ENCODE measurements around the gene CLK3. TPM values are rescaled to one million over a fixed set of nuclear protein-coding genes. Genes with fewer than 3 reads are reported as not detected.
A peak's percentile ranks its signal among the peaks of the same experiment; 100 is the strongest.

Gene CLK3
- total and polyA plus RNA-seq, 4 experiments from 2014 or later = 59.1 to 167 (median 128) TPM

GRCh38 chr15:74609938-74610301 lies 5.7 kb upstream of the CLK3 start:
- intact Hi-C loops (cut with micrococcal nuclease) = no loop called here
- no peak overlapping the region for H3K27ac ChIP-seq (ENCODE audit: low read depth, low read length)
- no peak overlapping the region for H3K4me3 ChIP-seq (ENCODE audit: low read length in 2 of 2)
- Mint-ChIP-seq H3K36me3 (peaks cover 0 to 2% of the 10 kb centered on the region in 2 donors), H3K9me3 (no peaks in the 10 kb centered on the region), H3K27ac (no peak overlapping the region), H3K4me3 (no peak overlapping the region), H3K4me1 (peaks cover 0 to 13% (median 5%) of the 10 kb centered on the region in 4 donors), H3K27me3 (no peaks in the 10 kb centered on the region)
- H3K4me1 ChIP-seq (ENCODE audit: insufficient read depth, low read length) = no peaks in the 10 kb centered on the region
- no peaks in the 10 kb centered on the region for H3K36me3 ChIP-seq (ENCODE audit: insufficient read depth, low read length)
- no peak for DNase-seq
- no peaks in the 10 kb centered on the region for H3K27me3 ChIP-seq (ENCODE audit: insufficient read depth, low read length)
- ChIA-PET POLR2A (ENCODE audit: partially characterized antibody) (interaction anchor here (1.9 kb wide), 1 partner anchor 11 kb away, joined by 6 read pairs; no protein-coding TSS in a partner anchor), CTCF (ENCODE audit: partially characterized antibody) (interaction anchor here (1.7 kb wide), 1 partner anchor 12 kb away, joined by 3 read pairs; no protein-coding TSS in a partner anchor)
- H3K9me3 ChIP-seq (ENCODE audit: control insufficient read depth in 1 of 2, low read length in 2 of 2) = no peaks in the 10 kb centered on the region

GRCh38 chr15:74610302-74610951 lies 5.2 kb upstream of the CLK3 start:
- no peak overlapping the region for H3K4me3 Mint-ChIP-seq
- CTCF ChIA-PET (ENCODE audit: partially characterized antibody) = no interaction called here
- DNase-seq = peak in 1 of 5 donors; percentile 8
- POLR2A ChIA-PET (ENCODE audit: partially characterized antibody) = interaction anchor here (0.9 to 1.9 kb wide), 2 partner anchors 9 to 12 kb away, joined by 3 to 6 read pairs; no protein-coding TSS in a partner anchor
- Histone ChIP-seq H3K27ac (ENCODE audit: low read depth, low read length) (no peak overlapping the region), H3K36me3 (ENCODE audit: insufficient read depth, low read length) (no peaks in the 10 kb centered on the region), H3K9me3 (ENCODE audit: control insufficient read depth in 1 of 2, low read length in 2 of 2) (no peaks in the 10 kb centered on the region), H3K4me3 (ENCODE audit: low read length in 2 of 2) (no peak overlapping the region), H3K4me1 (ENCODE audit: insufficient read depth, low read length) (no peaks in the 10 kb centered on the region), H3K27me3 (ENCODE audit: insufficient read depth, low read length) (no peaks in the 10 kb centered on the region)
- H3K27me3 Mint-ChIP-seq = no peaks in the 10 kb centered on the region
- peaks cover 0 to 5% of the 10 kb centered on the region in 2 donors for H3K36me3 Mint-ChIP-seq
- no peak overlapping the region for H3K27ac Mint-ChIP-seq
- intact Hi-C loops (cut with micrococcal nuclease) = no loop called here
- H3K9me3 Mint-ChIP-seq = no peaks in the 10 kb centered on the region
- H3K4me1 Mint-ChIP-seq = peaks cover 0 to 15% (median 5%) of the 10 kb centered on the region in 4 donors

- H3K36me3 Mint-ChIP-seq = peaks cover 0 to 6% of the 10 kb centered on the region in 2 donors
- intact Hi-C loops (cut with micrococcal nuclease) = no loop called here
- Histone ChIP-seq H3K9me3 (ENCODE audit: control insufficient read depth in 1 of 2, low read length in 2 of 2) (no peaks in the 10 kb centered on the region), H3K4me3 (ENCODE audit: low read length in 2 of 2) (no peak overlapping the region), H3K27ac (ENCODE audit: low read depth, low read length) (no peak overlapping the region), H3K36me3 (ENCODE audit: insufficient read depth, low read length) (no peaks in the 10 kb centered on the region), H3K27me3 (ENCODE audit: insufficient read depth, low read length) (no peaks in the 10 kb centered on the region), H3K4me1 (ENCODE audit: insufficient read depth, low read length) (peaks cover 2% of the 10 kb centered on the region)
- H3K27ac Mint-ChIP-seq = no peak overlapping the region
- H3K4me3 Mint-ChIP-seq = no peak overlapping the region
- DNase-seq = no peak
- H3K27me3 Mint-ChIP-seq = no peaks in the 10 kb centered on the region
- ChIA-PET POLR2A (ENCODE audit: partially characterized antibody) (interaction anchor here (0.9 to 1.9 kb wide), 2 partner anchors 10 to 13 kb away, joined by 3 to 6 read pairs; no protein-coding TSS in a partner anchor), CTCF (ENCODE audit: partially characterized antibody) (interaction anchor here (1.5 kb wide), 1 partner anchor 10 kb away, joined by 5 read pairs; no protein-coding TSS in a partner anchor)
- peaks cover 1 to 18% (median 5%) of the 10 kb centered on the region in 4 donors for H3K4me1 Mint-ChIP-seq
- H3K9me3 Mint-ChIP-seq = no peaks in the 10 kb centered on the region
These were observed 4.3 kb upstream of the CLK3 start for GRCh38 chr15:74611341-74611740.

- peak overlapping the region in 1 of 7 donors; percentile 8 for H3K27ac Mint-ChIP-seq
- Histone ChIP-seq H3K27ac (ENCODE audit: low read depth, low read length) (no peak overlapping the region), H3K4me3 (ENCODE audit: low read length in 2 of 2) (no peak overlapping the region), H3K36me3 (ENCODE audit: insufficient read depth, low read length) (no peaks in the 10 kb centered on the region), H3K27me3 (ENCODE audit: insufficient read depth, low read length) (no peaks in the 10 kb centered on the region), H3K9me3 (ENCODE audit: control insufficient read depth in 1 of 2, low read length in 2 of 2) (no peaks in the 10 kb centered on the region), H3K4me1 (ENCODE audit: insufficient read depth, low read length) (peaks cover 7% of the 10 kb centered on the region)
- peaks cover 0 to 11% of the 10 kb centered on the region in 2 donors for H3K36me3 Mint-ChIP-seq
- no peak for DNase-seq
- CTCF ChIA-PET (ENCODE audit: partially characterized antibody) = interaction anchor here (1.5 kb wide), 1 partner anchor 11 kb away, joined by 5 read pairs; no protein-coding TSS in a partner anchor
- POLR2A ChIA-PET (ENCODE audit: partially characterized antibody) = no interaction called here
- no peak overlapping the region for H3K4me3 Mint-ChIP-seq
- intact Hi-C loops (cut with micrococcal nuclease) = no loop called here
- peaks cover 6 to 22% (median 8%) of the 10 kb centered on the region in 4 donors for H3K4me1 Mint-ChIP-seq
- no peaks in the 10 kb centered on the region for H3K9me3 Mint-ChIP-seq
- no peaks in the 10 kb centered on the region for H3K27me3 Mint-ChIP-seq
These were observed 3.8 kb upstream of the CLK3 start for GRCh38 chr15:74611834-74612233.

- no peaks in the 10 kb centered on the region for H3K9me3 Mint-ChIP-seq
- H3K27ac ChIP-seq (ENCODE audit: low read depth, low read length) = no peak overlapping the region
- H3K27me3 ChIP-seq (ENCODE audit: insufficient read depth, low read length) = no peaks in the 10 kb centered on the region
- no peaks in the 10 kb centered on the region for H3K9me3 ChIP-seq (ENCODE audit: control insufficient read depth in 1 of 2, low read length in 2 of 2)
- H3K27me3 Mint-ChIP-seq = no peaks in the 10 kb centered on the region
- H3K4me3 Mint-ChIP-seq = peak overlapping the region in 7 of 8 donors; percentile 40 to 78 (median 67)
- peaks cover 15 to 31% (median 16%) of the 10 kb centered on the region in 4 donors for H3K4me1 Mint-ChIP-seq
- DNase-seq = no peak
- intact Hi-C loops (cut with micrococcal nuclease) = no loop called here
- ChIA-PET CTCF (ENCODE audit: partially characterized antibody) (interaction anchor here (0.9 to 8.0 kb wide), 4 partner anchors 9 to 169 kb away, joined by 3 to 84 read pairs (median 4); no protein-coding TSS in a partner anchor), POLR2A (ENCODE audit: partially characterized antibody) (interaction anchor here (1.0 to 6.9 kb wide), 3 partner anchors 14 to 175 kb away, joined by 3 to 68 read pairs (median 61); partner anchors contain the start of gene ARID3B)
- H3K36me3 Mint-ChIP-seq = peaks cover 0 to 19% of the 10 kb centered on the region in 2 donors
- peak overlapping the region in 6 of 7 donors; percentile 69 to 98 (median 89) for H3K27ac Mint-ChIP-seq
- no peaks in the 10 kb centered on the region for H3K36me3 ChIP-seq (ENCODE audit: insufficient read depth, low read length)
- H3K4me1 ChIP-seq (ENCODE audit: insufficient read depth, low read length) = peaks cover 16% of the 10 kb centered on the region
- H3K4me3 ChIP-seq (ENCODE audit: low read length in 2 of 2) = no peak overlapping the region
These were observed 3.0 kb upstream of the CLK3 start for GRCh38 chr15:74612677-74613076.

GRCh38 chr15:74613089-74613952 lies 2.3 kb upstream of the CLK3 start:
- H3K4me1 ChIP-seq (ENCODE audit: insufficient read depth, low read length) = peaks cover 22% of the 10 kb centered on the region
- Mint-ChIP-seq H3K4me3 (peak overlapping the region; percentile 40 to 95 (median 68)), H3K4me1 (peaks cover 20 to 37% (median 21%) of the 10 kb centered on the region in 4 donors), H3K36me3 (peaks cover 0 to 23% of the 10 kb centered on the region in 2 donors), H3K27me3 (no peaks in the 10 kb centered on the region), H3K27ac (peak overlapping the region; percentile 69 to 98 (median 88)), H3K9me3 (no peaks in the 10 kb centered on the region)
- POLR2A ChIA-PET (ENCODE audit: partially characterized antibody) = interaction anchor here (1.0 to 6.9 kb wide), 9 partner anchors 9 to 839 kb away, joined by 3 to 68 read pairs (median 11); partner anchors contain the start of genes ARID3B and SIN3A
- H3K4me3 ChIP-seq (ENCODE audit: low read length in 2 of 2) = no peak overlapping the region
- intact Hi-C loops (cut with micrococcal nuclease) = no loop called here
- H3K36me3 ChIP-seq (ENCODE audit: insufficient read depth, low read length) = no peaks in the 10 kb centered on the region
- no peak overlapping the region for H3K27ac ChIP-seq (ENCODE audit: low read depth, low read length)
- H3K27me3 ChIP-seq (ENCODE audit: insufficient read depth, low read length) = no peaks in the 10 kb centered on the region
- CTCF ChIA-PET (ENCODE audit: partially characterized antibody) = interaction anchor here (0.9 to 8.0 kb wide), 5 partner anchors 9 to 168 kb away, joined by 3 to 84 read pairs (median 4); no protein-coding TSS in a partner anchor
- no peak for DNase-seq
- H3K9me3 ChIP-seq (ENCODE audit: control insufficient read depth in 1 of 2, low read length in 2 of 2) = no peaks in the 10 kb centered on the region

Data from CD4-positive, alpha-beta memory T cell (primary cell).